Loucy (cell line): ENCODE data around the gene WDFY1.

Experiments used
- EZH2phosphoT487 ChIP-seq: fragments of 200-600 bp; IDR thresholded peaks from 2 replicates; pipeline ENCODE4 v1.6.1; 2018; ENCODE audit warnings: antibody characterized with exemption, mild to moderate bottlenecking, moderate library complexity, borderline replicate concordance
- TF ChIP-seq, protein P1 (sequence below): fragments of 200-600 bp; sonication (generic); conservative IDR thresholded peaks from 2 replicates; pipeline ENCODE4 v1.5.1; 2014; ENCODE audit warnings: mild to moderate bottlenecking, antibody characterized with exemption, low read length

DNA sequence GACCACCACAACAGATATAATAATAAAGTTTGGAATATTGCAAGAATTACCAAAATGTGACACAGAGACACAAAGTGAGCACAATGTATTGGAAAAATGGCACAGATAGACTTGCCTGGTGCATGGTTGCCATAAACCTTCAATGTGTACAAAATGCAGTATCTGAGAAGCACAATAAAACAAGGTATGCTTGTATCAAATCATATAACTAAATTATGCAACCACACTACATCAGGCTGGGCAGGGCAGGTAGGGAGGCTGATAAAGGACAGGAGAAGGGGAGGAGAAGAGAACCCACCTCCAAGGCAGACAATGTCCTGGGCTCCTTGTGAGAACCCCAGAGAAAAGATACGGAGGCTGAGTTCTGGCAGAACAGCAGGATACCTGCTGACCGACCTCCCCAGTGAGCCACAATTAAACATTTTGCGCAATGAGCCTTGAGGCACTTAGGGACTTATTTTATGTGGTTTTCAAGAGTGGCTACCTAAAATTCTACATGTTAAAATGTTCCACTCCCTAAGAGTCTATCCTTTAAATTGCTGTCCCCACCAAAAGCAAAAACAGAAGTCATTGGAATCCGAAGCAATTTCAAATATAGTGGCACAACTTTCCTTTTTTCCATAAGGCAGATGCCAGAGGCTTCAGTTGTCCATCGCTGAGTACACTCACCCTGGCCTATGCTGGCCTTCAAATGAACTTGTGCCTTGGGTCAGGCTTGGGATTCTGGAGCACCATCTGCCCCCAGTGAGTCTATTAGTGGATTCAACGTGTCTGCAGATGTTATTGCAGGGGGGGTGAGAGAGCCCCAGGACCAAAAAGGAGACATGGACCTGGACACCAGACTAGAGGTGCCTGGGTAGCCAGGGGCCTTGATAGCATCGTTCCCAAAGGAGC is 16.8 kb downstream of the WDFY1 start:
- TF ChIP-seq, protein P1, sequence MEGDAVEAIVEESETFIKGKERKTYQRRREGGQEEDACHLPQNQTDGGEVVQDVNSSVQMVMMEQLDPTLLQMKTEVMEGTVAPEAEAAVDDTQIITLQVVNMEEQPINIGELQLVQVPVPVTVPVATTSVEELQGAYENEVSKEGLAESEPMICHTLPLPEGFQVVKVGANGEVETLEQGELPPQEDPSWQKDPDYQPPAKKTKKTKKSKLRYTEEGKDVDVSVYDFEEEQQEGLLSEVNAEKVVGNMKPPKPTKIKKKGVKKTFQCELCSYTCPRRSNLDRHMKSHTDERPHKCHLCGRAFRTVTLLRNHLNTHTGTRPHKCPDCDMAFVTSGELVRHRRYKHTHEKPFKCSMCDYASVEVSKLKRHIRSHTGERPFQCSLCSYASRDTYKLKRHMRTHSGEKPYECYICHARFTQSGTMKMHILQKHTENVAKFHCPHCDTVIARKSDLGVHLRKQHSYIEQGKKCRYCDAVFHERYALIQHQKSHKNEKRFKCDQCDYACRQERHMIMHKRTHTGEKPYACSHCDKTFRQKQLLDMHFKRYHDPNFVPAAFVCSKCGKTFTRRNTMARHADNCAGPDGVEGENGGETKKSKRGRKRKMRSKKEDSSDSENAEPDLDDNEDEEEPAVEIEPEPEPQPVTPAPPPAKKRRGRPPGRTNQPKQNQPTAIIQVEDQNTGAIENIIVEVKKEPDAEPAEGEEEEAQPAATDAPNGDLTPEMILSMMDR: no peak
- no peak for TF ChIP-seq EZH2phosphoT487
